Measurements from ENCODE around the gene TSPAN13.
A peak's percentile ranks its signal among the peaks of the same experiment; 100 is the strongest.
"Not testable (repeated sequence)": the region's sequence is repeated elsewhere in the genome, so short reads cannot be mapped to it uniquely, and the experiment has no call there.

Gene TSPAN13

GRCh38 chr7:16741676-16742075 lies 11.9 kb upstream of the TSPAN13 start:
- DNase-seq = no peak

- no peak for DNase-seq
These were observed 11.0 kb upstream of the TSPAN13 start for GRCh38 chr7:16742547-16742946.

GRCh38 chr7:16743236-16743635 lies 10.3 kb upstream of the TSPAN13 start:
- DNase-seq = no peak

- DNase-seq = no peak
These were observed 8.9 kb upstream of the TSPAN13 start for GRCh38 chr7:16744518-16745250.

- no peak for DNase-seq
These were observed 7.9 kb upstream of the TSPAN13 start for GRCh38 chr7:16745645-16746044.

GRCh38 chr7:16747102-16747501 lies 6.5 kb upstream of the TSPAN13 start:
- DNase-seq = no peak

GRCh38 chr7:16753932-16754855 lies 639 bp downstream of the TSPAN13 start:
- DNase-seq = peak; percentile 14

GRCh38 chr7:16754856-16755317 lies 1.3 kb downstream of the TSPAN13 start:
- no peak for DNase-seq

GRCh38 chr7:16755397-16755796 lies 1.8 kb downstream of the TSPAN13 start:
- no peak for DNase-seq

- no peak for DNase-seq
These were observed 4.5 kb downstream of the TSPAN13 start for GRCh38 chr7:16758036-16758435.

GRCh38 chr7:16758631-16759611 lies 5.4 kb downstream of the TSPAN13 start:
- no peak for DNase-seq

GRCh38 chr7:16759840-16760239 lies 6.3 kb downstream of the TSPAN13 start:
- DNase-seq = no peak

GRCh38 chr7:16762177-16762576 lies 8.6 kb downstream of the TSPAN13 start:
- DNase-seq = no peak

GRCh38 chr7:16764942-16765341 lies 11.4 kb downstream of the TSPAN13 start:
- no peak for DNase-seq

GRCh38 chr7:16765436-16765859 lies 11.9 kb downstream of the TSPAN13 start:
- no peak for DNase-seq

- not testable (repeated sequence) for DNase-seq
These were observed 16.4 kb downstream of the TSPAN13 start for GRCh38 chr7:16769994-16770393.

- no peak for DNase-seq
These were observed 17.2 kb downstream of the TSPAN13 start for GRCh38 chr7:16770657-16771329.

- no peak for DNase-seq
These were observed 19.8 kb downstream of the TSPAN13 start for GRCh38 chr7:16773326-16773725.

- no peak for DNase-seq
These were observed 20.3 kb downstream of the TSPAN13 start for GRCh38 chr7:16773884-16774283.

- no peak for DNase-seq
These were observed 20.7 kb downstream of the TSPAN13 start for GRCh38 chr7:16774294-16774693.

- DNase-seq = no peak
These were observed 21.4 kb downstream of the TSPAN13 start for GRCh38 chr7:16774986-16775385.

- DNase-seq = no peak
These were observed 22.5 kb downstream of the TSPAN13 start for GRCh38 chr7:16776053-16776452.

Measured in activated CD8-positive, alpha-beta memory T cell treated with anti-CD3 and anti-CD28 coated beads, Interleukin-2, amount 50 U/mL, for 4 hours (primary cell).